Lower lobe of right lung (tissue), 2 donors: ENCODE results near the gene WDR76. TPM values are rescaled to one million over a fixed set of nuclear protein-coding genes. Genes with fewer than 3 reads are reported as not detected.

Experiments
- ATAC-seq, 2 donors: fragments of 200-7000 bp; cut with Tn5 transposase; one replicate each; pipeline ENCODE4 v1.9.1; 2020 to 2022; ENCODE audit warnings: mild to moderate bottlenecking in 2 of 2, moderate library complexity in 2 of 2
- DNase-seq: peaks from one replicate; pipeline ENCODE4 v3.0.0-alpha.2; 2020
- H3K27ac ChIP-seq: fragments of 200-600 bp; one replicate; pipeline ENCODE4 v1.8.0; 2022
- H3K27me3 ChIP-seq: fragments of 200-600 bp; one replicate; pipeline ENCODE4 v1.8.0; 2022; ENCODE audit warnings: low read depth
- H3K36me3 ChIP-seq: fragments of 200-600 bp; one replicate; pipeline ENCODE4 v1.8.0; 2022; ENCODE audit warnings: mild to moderate bottlenecking
- H3K4me1 ChIP-seq: fragments of 200-600 bp; one replicate; pipeline ENCODE4 v1.8.0; 2022
- H3K4me3 ChIP-seq: fragments of 200-600 bp; one replicate; pipeline ENCODE4 v1.8.0; 2022; ENCODE audit warnings: mild to moderate bottlenecking
- H3K9me3 ChIP-seq: fragments of 200-600 bp; one replicate; pipeline ENCODE4 v1.8.0; 2022
- intact Hi-C: fragments of 100-400 bp; cut with DNase I; formaldehyde crosslinking; loops from one replicate; pipeline ENCODE4 v1.11.0; 2022
- long read RNA-seq: library from polyadenylated mRNA; unstranded; transcript quantifications from one replicate; pipeline ENCODE4 v2.0.0, GENCODE V29; 2021
- total RNA-seq: library from RNA; stranded (reverse); fragmentation: NEBNext Ultra II Directional; extraction: Animal tissue kit (Norgen Biotek cat#: 25700); gene quantifications from one replicate; pipeline ENCODE4 v1.2.1, GENCODE V29; 2021
- TF ChIP-seq, protein P1 (sequence below): fragments of 200-600 bp; IDR thresholded peaks from one replicate; pipeline ENCODE4 v1.8.0; 2022; ENCODE audit warnings: antibody characterized with exemption, mild to moderate bottlenecking
- donor health status: DM: no; HTN: yes; CAD: no; lungs with severe emphysema.

WDR76 gene
- 5.7 TPM for total RNA-seq
- long read RNA-seq, partial matches to known transcripts: 0 of 8 reads
- long read RNA-seq, other reads (novel, unspliced or antisense): 3 of 8 reads

DNA sequence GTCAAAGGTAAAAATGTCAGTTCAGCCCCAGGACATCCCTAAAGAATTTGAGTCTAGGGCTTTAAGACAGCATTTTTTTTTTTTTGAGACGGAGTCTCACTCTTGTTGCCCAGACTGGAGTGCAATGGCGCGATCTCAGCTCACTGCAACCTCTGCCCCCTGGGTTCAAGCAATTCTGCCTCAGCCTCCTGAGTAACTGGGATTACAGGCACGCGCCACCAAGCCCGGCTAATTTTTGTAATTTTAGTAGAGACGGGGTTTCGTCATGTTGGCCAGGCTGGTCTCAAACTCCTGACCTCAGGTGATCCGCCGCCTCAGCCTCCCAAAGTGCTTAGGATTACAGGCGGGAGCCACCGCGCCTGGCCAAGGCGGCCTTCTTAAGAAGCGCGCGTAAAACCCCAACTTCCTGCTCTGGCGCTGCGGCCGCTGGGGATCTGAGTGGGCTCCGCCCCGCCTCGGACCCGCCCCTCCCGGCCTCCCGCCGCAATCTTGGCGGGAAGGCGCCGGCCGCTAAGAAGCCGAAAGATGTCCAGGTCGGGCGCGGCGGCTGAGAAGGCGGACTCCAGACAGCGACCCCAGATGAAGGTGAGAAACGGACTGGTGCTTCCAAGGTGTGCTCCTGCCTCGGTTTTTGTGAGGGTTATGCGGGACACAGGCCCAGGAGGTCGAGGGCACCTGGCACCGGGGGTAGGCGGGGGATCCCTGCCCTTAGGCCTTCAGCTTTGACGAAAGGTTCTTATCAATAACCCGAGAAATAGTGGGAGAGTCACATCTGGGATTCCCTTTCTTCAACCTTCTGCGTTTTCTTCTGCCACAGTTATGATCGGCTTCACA lies at the start of gene WDR76:
WDR76 (plus strand) TSS at position 495 of the 834 bp plus-strand sequence; CDS start at position 526, 31 bp downstream.
- Histone ChIP-seq H3K9me3 (no peaks in the 10 kb centered on the region), H3K27me3 (no peaks in the 10 kb centered on the region), H3K4me3 (peak within 1 kb of the TSS; percentile 63), H3K36me3 (no peaks in the 10 kb centered on the region), H3K4me1 (peaks cover 40% of the 10 kb centered on the region), H3K27ac (peak within 1 kb of the TSS; percentile 74)
- DNase-seq (peak; percentile 90), ATAC-seq (peak; percentile 90)
- intact Hi-C loops: no loop called here
- TF ChIP-seq, protein P1, sequence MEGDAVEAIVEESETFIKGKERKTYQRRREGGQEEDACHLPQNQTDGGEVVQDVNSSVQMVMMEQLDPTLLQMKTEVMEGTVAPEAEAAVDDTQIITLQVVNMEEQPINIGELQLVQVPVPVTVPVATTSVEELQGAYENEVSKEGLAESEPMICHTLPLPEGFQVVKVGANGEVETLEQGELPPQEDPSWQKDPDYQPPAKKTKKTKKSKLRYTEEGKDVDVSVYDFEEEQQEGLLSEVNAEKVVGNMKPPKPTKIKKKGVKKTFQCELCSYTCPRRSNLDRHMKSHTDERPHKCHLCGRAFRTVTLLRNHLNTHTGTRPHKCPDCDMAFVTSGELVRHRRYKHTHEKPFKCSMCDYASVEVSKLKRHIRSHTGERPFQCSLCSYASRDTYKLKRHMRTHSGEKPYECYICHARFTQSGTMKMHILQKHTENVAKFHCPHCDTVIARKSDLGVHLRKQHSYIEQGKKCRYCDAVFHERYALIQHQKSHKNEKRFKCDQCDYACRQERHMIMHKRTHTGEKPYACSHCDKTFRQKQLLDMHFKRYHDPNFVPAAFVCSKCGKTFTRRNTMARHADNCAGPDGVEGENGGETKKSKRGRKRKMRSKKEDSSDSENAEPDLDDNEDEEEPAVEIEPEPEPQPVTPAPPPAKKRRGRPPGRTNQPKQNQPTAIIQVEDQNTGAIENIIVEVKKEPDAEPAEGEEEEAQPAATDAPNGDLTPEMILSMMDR: no peak

DNA sequence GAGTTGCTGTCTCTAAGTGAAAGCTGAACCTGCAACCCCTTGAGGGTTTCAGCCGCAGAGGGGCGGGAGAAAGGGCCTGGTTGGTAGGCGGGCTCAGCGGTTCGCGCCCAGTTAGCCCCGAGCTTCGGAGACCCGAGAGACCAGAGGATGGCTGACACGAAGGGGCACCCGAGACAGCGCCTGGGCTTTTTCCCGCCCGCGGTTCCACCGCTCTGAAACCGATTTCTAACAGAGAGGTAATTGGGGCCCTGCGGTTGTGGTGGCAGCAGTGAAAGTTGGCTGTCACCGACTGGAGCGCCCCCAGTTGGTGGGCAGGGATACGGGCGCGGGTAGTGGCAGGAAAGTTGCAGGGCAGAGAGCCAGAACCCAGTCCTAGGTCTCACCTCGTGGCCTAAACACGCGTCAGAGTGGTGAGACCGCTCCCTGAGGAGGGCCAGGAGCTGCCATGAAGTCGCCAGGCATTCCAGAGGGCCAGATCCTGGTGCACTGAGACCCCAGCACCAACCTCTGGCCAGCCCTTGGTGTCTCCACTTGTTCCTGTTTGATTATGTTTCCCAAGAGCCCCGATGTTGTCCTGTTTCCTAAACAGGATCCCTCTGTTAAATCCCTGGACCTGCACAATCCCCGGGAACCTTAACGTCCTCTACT lies 49.4 kb upstream of the WDR76 start:
- intact Hi-C loops: no loop called here
- Histone ChIP-seq H3K9me3 (no peaks in the 10 kb centered on the region), H3K27ac (peak overlapping the region; percentile 88), H3K36me3 (peaks cover 16% of the 10 kb centered on the region), H3K27me3 (no peaks in the 10 kb centered on the region), H3K4me1 (peaks cover 24% of the 10 kb centered on the region), H3K4me3 (peak overlapping the region; percentile 78)
- ATAC-seq (peak; percentile 89 to 91), DNase-seq (peak; percentile 88)
- TF ChIP-seq, protein P1: peak; percentile 79

DNA sequence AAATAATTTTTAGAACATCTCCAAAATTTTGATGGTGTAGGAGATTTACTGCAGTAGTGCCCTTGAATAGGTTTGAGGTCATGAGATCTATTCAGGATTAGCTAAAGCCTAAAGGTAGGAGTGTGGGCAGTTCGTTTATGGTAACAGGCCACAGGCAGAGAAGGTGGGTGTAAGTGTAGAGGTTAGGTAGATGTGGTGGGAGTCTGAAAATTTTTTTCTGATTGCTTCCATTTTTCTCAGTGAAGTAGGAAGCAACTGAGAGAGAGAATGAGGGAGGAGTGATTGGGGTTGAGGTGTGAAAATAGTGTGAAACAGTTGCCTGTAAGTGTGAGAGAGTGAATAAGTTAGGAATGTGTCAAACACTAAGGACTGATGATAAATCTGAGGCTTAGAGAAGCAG lies 47.8 kb upstream of the WDR76 start:
- intact Hi-C loops: no loop called here
- Histone ChIP-seq H3K9me3 (no peaks in the 10 kb centered on the region), H3K4me1 (peaks cover 24% of the 10 kb centered on the region), H3K4me3 (no peak overlapping the region), H3K36me3 (peaks cover 2% of the 10 kb centered on the region), H3K27me3 (no peaks in the 10 kb centered on the region), H3K27ac (no peak overlapping the region)
- no peak for DNase-seq
- no peak for ATAC-seq
- TF ChIP-seq, protein P1: no peak

DNA sequence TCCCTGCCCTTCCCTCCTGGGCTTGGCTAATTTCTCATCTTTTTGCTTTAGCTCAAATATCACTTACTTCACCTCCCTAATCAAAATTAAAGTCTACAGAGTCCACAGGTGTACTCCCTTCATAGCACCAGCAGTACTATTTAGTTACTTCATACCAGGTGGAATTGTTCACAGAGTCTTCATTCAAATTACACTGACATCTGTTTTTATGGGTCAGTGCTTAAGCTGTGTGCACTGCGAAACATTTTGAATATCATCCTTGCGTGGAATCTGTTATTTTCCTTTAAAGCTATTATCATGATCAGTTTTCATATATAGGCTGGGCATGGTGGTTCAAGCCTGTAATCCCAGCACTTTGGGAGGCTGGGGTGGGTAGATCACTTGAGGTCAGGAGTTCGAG lies 37.4 kb upstream of the WDR76 start:
- intact Hi-C loops: no loop called here
- Histone ChIP-seq H3K4me1 (peaks cover 15% of the 10 kb centered on the region), H3K9me3 (no peaks in the 10 kb centered on the region), H3K27ac (no peak overlapping the region), H3K4me3 (no peak overlapping the region), H3K36me3 (peaks cover 10% of the 10 kb centered on the region), H3K27me3 (no peaks in the 10 kb centered on the region)
- TF ChIP-seq, protein P1: no peak
- DNase-seq (no peak), ATAC-seq (no peak)

DNA sequence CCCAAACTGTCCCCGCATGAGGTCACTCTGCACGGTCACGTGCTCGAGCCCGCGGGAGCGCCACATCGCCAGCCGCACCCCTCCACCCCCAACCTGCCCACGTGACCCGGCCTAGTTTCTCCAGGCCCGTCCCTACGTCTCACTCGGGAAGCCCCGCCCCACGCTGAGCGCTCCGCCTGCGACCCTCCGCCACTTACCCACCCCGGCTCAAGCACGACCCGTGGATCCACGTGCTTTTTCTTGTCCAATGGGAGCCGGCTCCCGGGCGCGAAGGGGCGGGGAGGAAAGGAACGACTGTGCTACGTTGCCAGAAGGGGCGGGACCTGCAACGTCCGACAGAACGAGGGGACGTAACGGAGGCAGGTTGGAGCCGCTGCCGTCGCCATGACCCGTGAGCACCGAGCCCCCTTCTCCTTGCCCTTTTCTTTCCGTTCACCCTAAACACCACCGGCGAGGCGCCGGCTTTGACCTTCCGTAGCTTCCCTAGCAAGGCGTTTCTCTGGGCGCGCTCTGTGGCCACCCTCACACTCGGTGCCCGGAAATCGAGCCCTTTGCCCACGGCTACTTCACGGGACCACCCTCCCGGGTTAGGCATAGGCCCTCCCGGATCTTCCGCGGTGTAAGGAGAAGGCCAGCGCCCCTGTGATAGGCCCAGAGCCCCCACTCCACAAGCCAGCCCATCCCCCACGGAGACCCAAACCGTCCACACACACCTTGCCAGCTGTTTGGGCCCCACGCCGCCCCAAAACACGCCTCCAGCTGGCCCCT lies 34.6 kb upstream of the WDR76 start, which contains the start of gene SERF2:
SERF2 (plus strand) TSS at position 328 of the 768 bp plus-strand sequence; CDS start at position 385, 57 bp downstream.
- no peaks in the 10 kb centered on the region for H3K27me3 ChIP-seq
- no peaks in the 10 kb centered on the region for H3K9me3 ChIP-seq
- peak within 1 kb of the TSS; percentile 90 for H3K4me3 ChIP-seq
- peaks cover 36% of the 10 kb centered on the region for H3K4me1 ChIP-seq
- peak; percentile 100 for DNase-seq
- ATAC-seq: peak; percentile 97 to 98
- intact Hi-C loops: no loop called here
- TF ChIP-seq, protein P1: no peak
- H3K36me3 ChIP-seq: peaks cover 37% of the 10 kb centered on the region
- peak within 1 kb of the TSS; percentile 96 for H3K27ac ChIP-seq
